PC-3 (cell line): Measurements from ENCODE around the gene VSTM4. TPM values are rescaled to one million over a fixed set of nuclear protein-coding genes. Genes with fewer than 3 reads are reported as not detected.

Experiments used
- ATAC-seq: fragments of 200-7000 bp; cut with Tn5 transposase; 2 replicates; pipeline ENCODE4 v1.9.1; 2020; ENCODE audit warnings: mild to moderate bottlenecking, moderate library complexity
- BruUV-seq: library from RNA; stranded (reverse); fragments of 400-500 nt; replicated peaks from 2 replicates; lab custom pipeline; 2021; lab: Mats Ljungman, UMichigan
- CTCF ChIA-PET: fragments of 300-600 bp; sonication (Branson Sonifier 250); formaldehyde crosslinking; loops from one replicate; lab custom pipeline; 2022; ENCODE audit warnings: antibody characterized with exemption; lab: Charles Lee
- POLR2A ChIA-PET: fragments of 300-600 bp; sonication (Branson Sonifier 250); formaldehyde crosslinking; loops from one replicate; lab custom pipeline; 2022; ENCODE audit warnings: antibody characterized with exemption; ENCODE audit not compliant: unreplicated experiment; lab: Charles Lee
- DNase-seq: peaks from one replicate; pipeline ENCODE4 v3.0.0-alpha.2; 2015
- H2AFZ ChIP-seq: fragments of 300-600 bp; sonication (generic); 2 replicates; pipeline ENCODE4 v1.6.0; 2016; ENCODE audit warnings: antibody characterized with exemption, low read length
- H3F3A ChIP-seq: fragments of 300-600 bp; sonication (generic); one replicate; pipeline ENCODE4 v1.6.0; 2017; ENCODE audit warnings: antibody characterized with exemption, low read length, control low read depth, mild to moderate bottlenecking; ENCODE audit not compliant: unreplicated experiment
- H3K27ac ChIP-seq: fragments of 300-600 bp; sonication (generic); 2 replicates; pipeline ENCODE4 v1.5.1; 2016; ENCODE audit warnings: mild to moderate bottlenecking, low read length
- H3K27me3 ChIP-seq: fragments of 300-600 bp; sonication (generic); 2 replicates; pipeline ENCODE4 v1.6.1; 2016; ENCODE audit warnings: low read length, mixed read lengths
- H3K36me3 ChIP-seq: fragments of 300-600 bp; sonication (generic); 2 replicates; pipeline ENCODE4 v1.6.1; 2016; ENCODE audit warnings: low read depth, mixed run types, low read length, mixed read lengths
- H3K4me1 ChIP-seq: fragments of 300-600 bp; sonication (generic); 2 replicates; pipeline ENCODE4 v1.5.1; 2016; ENCODE audit warnings: low read length; ENCODE audit not compliant: insufficient read depth
- H3K4me2 ChIP-seq: fragments of 300-600 bp; sonication (generic); 2 replicates; pipeline ENCODE4 v1.6.0; 2016; ENCODE audit warnings: low read length
- H3K4me3 ChIP-seq: fragments of 300-600 bp; sonication (generic); 2 replicates; pipeline ENCODE4 v1.5.1; 2016; ENCODE audit warnings: mild to moderate bottlenecking, low read length, mixed read lengths
- H3K79me2 ChIP-seq: fragments of 300-600 bp; sonication (generic); 2 replicates; pipeline ENCODE4 v1.6.1; 2017; ENCODE audit warnings: low read length, mixed read lengths
- H3K9ac ChIP-seq: fragments of 300-600 bp; sonication (generic); 2 replicates; pipeline ENCODE4 v1.6.0; 2016; ENCODE audit warnings: mild to moderate bottlenecking, low read length
- H3K9me2 ChIP-seq: fragments of 300-600 bp; sonication (generic); replicated peaks from 2 replicates; pipeline ENCODE4 v1.6.1; 2016; ENCODE audit warnings: mixed run types, low read length, mixed read lengths
- H3K9me3 ChIP-seq: fragments of 300-600 bp; sonication (generic); 2 replicates; pipeline ENCODE4 v1.6.1; 2016; ENCODE audit warnings: low read length, mixed read lengths
- H4K20me1 ChIP-seq: fragments of 300-600 bp; sonication (generic); 2 replicates; pipeline ENCODE4 v1.6.1; 2016; ENCODE audit warnings: low read length, mixed read lengths
- CTCF ChIP-seq: fragments of 300-600 bp; sonication (generic); conservative IDR thresholded peaks from 2 replicates; pipeline ENCODE4 v1.5.1; 2017; ENCODE audit warnings: antibody characterized with exemption, low read depth, mild to moderate bottlenecking, low read length
- EZH2 ChIP-seq: fragments of 300-600 bp; sonication (generic); IDR thresholded peaks from one replicate; pipeline ENCODE4 v1.6.1; 2017; ENCODE audit warnings: antibody characterized with exemption, mild to moderate bottlenecking, low read length; ENCODE audit not compliant: unreplicated experiment
- EZH2phosphoT487 ChIP-seq: fragments of 300-600 bp; sonication (generic); IDR thresholded peaks from 2 replicates; pipeline ENCODE4 v1.6.1; 2018; ENCODE audit warnings: mild to moderate bottlenecking, antibody characterized with exemption, low read length, borderline replicate concordance
- intact Hi-C: fragments of 100-400 bp; cut with micrococcal nuclease; formaldehyde crosslinking; loops from 2 replicates; pipeline ENCODE4 v1.9.0; 2023
- total RNA-seq: library from RNA; depleted of rRNA; stranded (reverse); fragments of >200 nt; gene quantifications from 2 replicates; pipeline ENCODE4 v1.2.3, GENCODE V29; 2014

Gene VSTM4
- total RNA-seq, 1 experiment from 2014 or later = not detected

- peaks cover 46% of the 10 kb centered on the region for H3K27me3 ChIP-seq
- no peak for TF ChIP-seq EZH2
- TF ChIP-seq CTCF = peak; percentile 47
- TF ChIP-seq EZH2phosphoT487 = no peak
- no peaks in the 10 kb centered on the region for H3K79me2 ChIP-seq
- H3K4me2 ChIP-seq = no peak overlapping the region
- no peaks in the 10 kb centered on the region for H4K20me1 ChIP-seq
- ChIA-PET CTCF (no interaction called here), POLR2A (no interaction called here)
- H2AFZ ChIP-seq = no peak overlapping the region
- peak; percentile 31 for DNase-seq
- no peaks in the 10 kb centered on the region for H3F3A ChIP-seq
- H3K4me3 ChIP-seq = no peak overlapping the region
- intact Hi-C loops = no loop called here
- H3K36me3 ChIP-seq = no peaks in the 10 kb centered on the region
- BruUV-seq = no TSS peak
- H3K9me2 ChIP-seq = no peaks in the 10 kb centered on the region
- no peak overlapping the region for H3K9ac ChIP-seq
- no peaks in the 10 kb centered on the region for H3K4me1 ChIP-seq
- H3K9me3 ChIP-seq = no peaks in the 10 kb centered on the region
- H3K27ac ChIP-seq = no peak overlapping the region
- ATAC-seq = no peak
Measured at GRCh38 chr10:49001402-49001801, 113.9 kb downstream of the VSTM4 start.

GRCh38 chr10:49000437-49001398, 114.6 kb downstream of the VSTM4 start:
- no peaks in the 10 kb centered on the region for H3K9me2 ChIP-seq
- no peaks in the 10 kb centered on the region for H3K36me3 ChIP-seq
- intact Hi-C loops = no loop called here
- TF ChIP-seq EZH2 = no peak
- TF ChIP-seq EZH2phosphoT487 = no peak
- no peak for TF ChIP-seq CTCF
- no peak for DNase-seq
- H3K9ac ChIP-seq = no peak overlapping the region
- no peaks in the 10 kb centered on the region for H3F3A ChIP-seq
- no peaks in the 10 kb centered on the region for H4K20me1 ChIP-seq
- no peaks in the 10 kb centered on the region for H3K79me2 ChIP-seq
- no peak for ATAC-seq
- H3K27me3 ChIP-seq = peaks cover 48% of the 10 kb centered on the region
- H3K4me3 ChIP-seq = no peak overlapping the region
- H3K4me2 ChIP-seq = no peak overlapping the region
- H2AFZ ChIP-seq = no peak overlapping the region
- ChIA-PET POLR2A (no interaction called here), CTCF (no interaction called here)
- H3K27ac ChIP-seq = no peak overlapping the region
- no peaks in the 10 kb centered on the region for H3K4me1 ChIP-seq
- BruUV-seq = no TSS peak
- no peaks in the 10 kb centered on the region for H3K9me3 ChIP-seq

- Histone ChIP-seq H3K27me3 (peaks cover 57% of the 10 kb centered on the region), H3K79me2 (no peaks in the 10 kb centered on the region), H3K9me2 (no peaks in the 10 kb centered on the region), H3K9me3 (no peaks in the 10 kb centered on the region), H3K4me1 (no peaks in the 10 kb centered on the region), H3K4me2 (no peak overlapping the region), H3K9ac (no peak overlapping the region), H4K20me1 (no peaks in the 10 kb centered on the region), H3K27ac (no peak overlapping the region), H3K36me3 (no peaks in the 10 kb centered on the region), H3K4me3 (no peak overlapping the region), H2AFZ (no peak overlapping the region), H3F3A (no peaks in the 10 kb centered on the region)
- ChIA-PET POLR2A (no interaction called here), CTCF (no interaction called here)
- no peak for DNase-seq
- TF ChIP-seq CTCF = no peak
- ATAC-seq = no peak
- intact Hi-C loops = no loop called here
- no TSS peak for BruUV-seq
Measured at GRCh38 chr10:48999346-48999745, 116.0 kb downstream of the VSTM4 start.
